ENCODE results near the gene AGBL4.

DNA sequence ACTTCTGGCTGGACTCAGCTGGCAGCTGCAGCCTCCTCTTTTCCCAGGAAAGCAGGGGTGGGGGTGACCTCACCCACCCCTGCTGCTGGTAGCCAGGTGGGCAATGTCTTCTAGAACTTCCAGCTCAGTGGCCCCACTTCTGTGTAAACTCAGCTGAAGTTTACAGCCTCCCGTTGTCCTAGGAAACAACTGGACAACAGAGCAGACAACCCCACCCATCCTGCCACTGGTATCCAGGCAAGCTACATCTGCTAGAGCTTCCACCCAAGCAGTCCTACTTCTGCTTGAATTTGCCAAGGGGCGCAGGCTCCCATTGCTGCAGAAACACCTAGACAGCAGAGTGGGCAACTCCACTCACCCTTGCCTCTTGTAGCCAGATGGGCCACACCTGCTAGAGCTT, 937.4 kb downstream of the AGBL4 start:
- TF ChIP-seq, protein P1, sequence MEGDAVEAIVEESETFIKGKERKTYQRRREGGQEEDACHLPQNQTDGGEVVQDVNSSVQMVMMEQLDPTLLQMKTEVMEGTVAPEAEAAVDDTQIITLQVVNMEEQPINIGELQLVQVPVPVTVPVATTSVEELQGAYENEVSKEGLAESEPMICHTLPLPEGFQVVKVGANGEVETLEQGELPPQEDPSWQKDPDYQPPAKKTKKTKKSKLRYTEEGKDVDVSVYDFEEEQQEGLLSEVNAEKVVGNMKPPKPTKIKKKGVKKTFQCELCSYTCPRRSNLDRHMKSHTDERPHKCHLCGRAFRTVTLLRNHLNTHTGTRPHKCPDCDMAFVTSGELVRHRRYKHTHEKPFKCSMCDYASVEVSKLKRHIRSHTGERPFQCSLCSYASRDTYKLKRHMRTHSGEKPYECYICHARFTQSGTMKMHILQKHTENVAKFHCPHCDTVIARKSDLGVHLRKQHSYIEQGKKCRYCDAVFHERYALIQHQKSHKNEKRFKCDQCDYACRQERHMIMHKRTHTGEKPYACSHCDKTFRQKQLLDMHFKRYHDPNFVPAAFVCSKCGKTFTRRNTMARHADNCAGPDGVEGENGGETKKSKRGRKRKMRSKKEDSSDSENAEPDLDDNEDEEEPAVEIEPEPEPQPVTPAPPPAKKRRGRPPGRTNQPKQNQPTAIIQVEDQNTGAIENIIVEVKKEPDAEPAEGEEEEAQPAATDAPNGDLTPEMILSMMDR (IDR thresholded peaks at IDR 0.05) = no peak
- TF ChIP-seq POLR2A (IDR thresholded peaks at IDR 0.05; ENCODE audit: low read depth) = no peak
